Measurements from ENCODE around the gene CPNE6.

CPNE6 gene

GRCh38 chr14:24055971-24056799 is 15.2 kb upstream of the CPNE6 start:
- DNase-seq = no peak

DNA sequence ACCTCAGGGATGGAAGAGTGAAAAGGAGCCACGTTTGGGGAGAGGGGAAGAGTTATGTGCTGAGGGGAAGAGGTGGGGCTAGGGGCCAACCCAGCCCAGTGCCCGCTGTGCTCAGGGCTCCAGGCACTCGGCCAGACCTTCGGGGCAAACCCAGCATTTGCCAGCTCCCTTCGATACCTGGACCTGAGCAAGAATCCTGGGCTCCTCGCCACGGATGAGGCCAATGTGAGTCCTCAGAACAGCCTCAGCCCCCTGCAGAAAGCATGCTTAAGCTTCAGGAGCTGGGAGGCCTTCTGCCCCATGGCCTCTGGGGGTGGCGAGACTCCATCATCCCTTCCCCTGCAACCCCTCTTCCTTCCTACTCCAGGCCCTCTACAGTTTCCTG is 14.6 kb upstream of the CPNE6 start:
- DNase-seq = no peak

- no peak for DNase-seq
Observed at GRCh38 chr14:24057271-24057670, 14.1 kb upstream of the CPNE6 start.

GRCh38 chr14:24057867-24058259 is 13.5 kb upstream of the CPNE6 start:
- DNase-seq = no peak

DNA sequence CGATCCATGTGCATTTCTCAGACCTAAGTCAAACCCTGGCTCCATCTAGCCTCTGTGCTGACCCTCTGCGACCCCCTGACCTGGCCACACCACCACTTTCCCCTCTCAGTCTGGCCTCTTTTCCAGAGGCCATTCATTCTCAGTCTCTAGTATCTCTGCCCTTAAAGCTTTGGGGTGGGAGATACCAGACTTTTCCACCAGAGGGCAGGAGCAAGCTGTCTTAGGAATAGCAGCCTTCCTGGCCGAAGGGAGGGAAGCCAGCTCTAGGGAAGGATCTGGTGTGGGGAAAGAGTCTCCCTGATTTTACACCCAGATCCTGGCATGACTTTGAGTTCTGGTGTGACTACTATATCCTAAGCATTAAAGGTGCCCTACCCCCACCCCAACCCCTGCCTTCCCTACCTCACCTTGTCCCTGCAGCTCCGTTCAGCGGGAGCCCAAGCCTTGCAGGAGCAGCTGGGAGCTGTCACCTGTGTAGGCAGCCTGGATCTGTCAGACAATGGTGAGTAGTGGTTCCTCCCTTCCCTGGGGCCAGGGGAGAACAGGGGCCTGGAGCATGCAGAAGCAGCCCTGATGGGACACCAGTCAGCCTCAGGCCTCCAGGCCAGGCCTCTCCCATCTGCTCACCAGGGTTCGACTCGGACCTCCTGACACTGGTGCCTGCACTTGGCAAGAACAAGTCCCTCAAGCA is 13.0 kb upstream of the CPNE6 start:
- DNase-seq = peak; percentile 1

DNA sequence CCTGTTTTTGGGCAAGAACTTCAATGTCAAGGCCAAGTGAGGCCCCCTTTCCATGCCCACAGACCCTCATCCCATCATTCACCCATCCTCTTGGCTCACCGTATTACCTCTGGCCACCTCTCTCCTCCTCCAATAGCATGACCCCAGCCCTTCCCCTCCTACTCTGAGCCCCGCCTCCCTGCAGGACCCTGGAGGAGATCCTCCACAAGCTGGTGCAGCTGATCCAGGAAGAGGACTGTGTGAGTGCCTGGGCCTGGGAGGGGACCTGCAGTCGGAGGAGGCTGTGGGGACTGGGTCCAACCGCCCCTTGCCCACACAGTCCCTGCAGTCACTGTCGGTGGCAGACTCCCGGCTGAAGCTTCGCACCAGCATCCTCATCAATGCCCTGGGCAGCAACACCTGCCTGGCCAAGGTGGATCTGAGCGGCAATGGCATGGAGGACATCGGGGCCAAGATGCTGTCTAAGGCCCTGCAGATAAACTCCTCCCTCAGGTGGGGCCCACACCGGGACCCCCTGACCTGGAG is 12.3 kb upstream of the CPNE6 start:
- DNase-seq = no peak

DNA sequence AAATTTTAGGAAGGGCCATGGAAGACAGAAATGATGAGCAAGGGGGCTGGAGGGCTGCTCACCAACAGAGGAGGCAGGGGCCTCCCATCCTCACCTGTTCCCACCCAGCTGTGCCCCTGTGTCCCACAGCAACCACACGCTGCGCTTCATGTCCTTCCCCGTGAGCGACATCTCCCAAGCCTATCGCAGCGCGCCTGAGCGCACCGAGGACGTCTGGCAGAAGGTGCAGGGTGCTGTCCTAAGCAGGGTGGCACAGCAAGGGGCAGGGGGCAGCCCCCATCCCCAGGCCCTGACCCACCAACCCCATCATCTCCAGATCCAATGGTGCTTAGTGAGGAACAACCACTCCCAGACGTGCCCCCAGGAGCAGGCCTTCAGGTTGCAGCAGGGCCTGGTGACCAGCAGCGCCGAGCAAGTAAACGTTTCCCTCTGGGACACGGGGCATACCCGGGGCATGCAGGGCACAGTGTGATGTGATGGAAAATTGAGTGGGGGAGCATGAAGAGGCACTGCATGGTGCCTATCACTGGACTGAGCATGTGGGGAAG is 11.4 kb upstream of the CPNE6 start:
- no peak for DNase-seq

GRCh38 chr14:24060443-24060842 is 10.9 kb upstream of the CPNE6 start:
- DNase-seq = no peak

- no peak for DNase-seq
Observed at GRCh38 chr14:24060984-24061913, 10.1 kb upstream of the CPNE6 start.

- DNase-seq = no peak
Observed at GRCh38 chr14:24062216-24062980, 9.0 kb upstream of the CPNE6 start.

DNA sequence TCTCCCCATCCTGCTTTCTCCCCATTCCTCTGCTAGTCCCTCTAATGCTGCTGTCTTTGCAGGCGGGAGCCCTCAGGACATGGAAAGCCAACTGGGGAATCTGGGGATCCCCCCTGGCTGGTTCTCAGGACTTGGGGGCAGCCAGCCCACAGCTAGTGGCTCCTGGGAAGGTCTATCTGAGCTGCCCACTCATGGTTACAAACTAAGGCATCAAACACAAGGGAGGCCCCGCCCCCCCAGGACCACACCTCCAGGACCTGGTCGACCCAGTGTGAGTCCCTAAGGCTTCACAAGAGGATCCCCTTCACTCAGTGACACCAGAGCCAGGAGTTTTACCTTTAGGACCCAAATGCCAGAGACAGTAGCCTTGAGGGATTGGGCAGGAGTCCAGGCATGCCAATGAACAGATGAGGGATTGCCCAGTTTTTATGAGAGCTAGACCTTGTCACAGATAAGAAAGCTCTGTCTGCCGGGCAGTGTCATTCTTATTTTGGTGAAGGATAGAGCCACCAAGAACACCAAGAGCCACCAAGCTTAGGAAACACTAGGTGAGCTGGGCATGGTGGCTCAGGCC is 8.0 kb upstream of the CPNE6 start:
- no peak for DNase-seq

GRCh38 chr14:24064091-24064795 is 7.1 kb upstream of the CPNE6 start:
- no peak for DNase-seq

DNA sequence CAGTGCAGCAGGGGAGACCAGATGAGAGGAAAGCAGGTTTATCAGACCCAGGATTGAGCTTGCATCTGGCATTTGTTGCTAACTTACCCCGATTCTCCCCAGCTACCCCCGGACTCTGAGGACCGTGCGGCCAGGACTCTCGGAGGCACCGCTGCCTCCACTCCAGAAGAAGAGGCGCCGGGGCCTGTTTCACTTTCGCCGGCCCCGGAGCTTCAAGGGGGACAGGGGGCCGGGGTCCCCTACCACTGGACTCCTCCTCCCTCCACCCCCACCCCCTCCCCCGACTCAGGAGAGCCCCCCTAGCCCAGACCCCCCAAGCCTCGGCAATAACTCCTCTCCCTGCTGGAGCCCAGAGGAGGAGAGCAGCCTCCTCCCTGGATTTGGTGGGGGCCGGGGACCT is 6.5 kb upstream of the CPNE6 start:
- DNase-seq = no peak

DNA sequence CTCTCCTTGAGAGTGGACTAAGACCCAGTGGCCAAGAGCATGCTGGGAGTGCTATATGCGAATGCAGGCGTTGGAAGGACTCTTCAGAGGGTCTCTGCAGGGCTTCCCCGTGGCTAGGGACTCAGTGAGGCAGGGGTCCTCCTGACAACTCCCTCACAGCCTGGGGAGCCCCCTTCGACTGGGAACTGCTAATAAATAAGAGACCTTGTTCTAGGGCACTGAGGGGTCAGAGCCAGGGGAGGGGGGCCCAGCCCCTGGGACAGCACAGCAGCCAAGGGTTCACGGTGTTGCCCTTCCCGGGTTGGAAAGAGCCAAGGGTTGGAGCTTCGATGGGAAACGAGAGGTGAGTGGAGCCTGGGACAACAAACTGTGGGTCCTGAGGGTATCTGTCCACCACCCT is 6.0 kb upstream of the CPNE6 start:
- no peak for DNase-seq

DNA sequence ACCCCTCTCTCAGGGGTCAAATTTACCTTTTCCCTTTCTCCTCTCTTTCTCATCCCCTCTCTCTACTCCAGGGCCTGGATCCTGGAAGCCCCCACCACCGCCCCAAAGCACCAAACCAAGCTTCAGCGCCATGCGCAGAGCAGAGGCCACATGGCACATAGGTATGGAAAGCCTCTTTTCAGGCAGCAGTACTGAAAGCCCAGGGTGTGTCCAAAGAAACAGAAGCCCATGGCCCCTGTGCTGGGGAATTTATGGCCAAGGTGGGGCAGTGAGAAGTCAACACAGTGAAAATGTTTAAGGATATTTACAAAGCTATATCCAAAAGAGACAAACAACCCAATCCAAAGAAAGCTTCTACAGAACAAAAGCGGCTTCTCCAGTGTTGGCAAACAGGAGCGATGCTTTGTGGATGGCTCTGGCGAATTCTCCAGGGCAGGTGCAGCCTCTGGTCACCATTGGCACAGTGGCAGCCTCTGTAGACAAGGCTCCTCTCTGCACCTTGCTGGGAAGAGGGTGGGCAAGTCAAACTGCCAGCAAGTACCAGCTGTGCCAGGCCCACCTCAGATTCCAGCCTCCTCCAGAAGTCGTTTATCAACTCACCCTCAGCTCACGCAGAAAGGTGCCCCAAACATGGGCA is 4.7 kb upstream of the CPNE6 start:
- DNase-seq = no peak

- DNase-seq = no peak
Observed at GRCh38 chr14:24067133-24068082, 4.0 kb upstream of the CPNE6 start.

GRCh38 chr14:24068711-24069410 is 2.5 kb upstream of the CPNE6 start:
- DNase-seq = no peak

DNA sequence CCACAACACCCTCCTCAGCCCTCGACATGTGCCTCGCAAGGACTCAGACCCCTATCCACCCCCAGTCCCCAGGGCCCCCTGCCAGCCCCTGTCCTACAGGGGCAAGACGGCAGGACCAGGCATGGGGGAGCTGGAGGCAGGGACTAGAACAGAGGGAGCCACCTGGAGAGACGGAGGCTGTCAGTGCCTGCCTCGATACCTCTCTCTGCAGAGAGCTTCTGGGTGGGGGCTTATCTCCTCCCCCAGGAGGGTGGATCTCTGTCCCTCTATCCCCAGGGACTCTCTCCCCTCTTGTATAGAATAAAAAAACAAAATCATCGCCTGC is 2.0 kb upstream of the CPNE6 start:
- no peak for DNase-seq
